ELR (cell line): ENCODE data around the gene IL4R.
"Not testable (repeated sequence)": the region's sequence is repeated elsewhere in the genome, so short reads cannot be mapped to it uniquely, and the experiment has no call there.

Source experiments
- DNase-seq: peaks from one replicate; pipeline ENCODE4 v3.0.0-alpha.2; 2015; ENCODE audit warnings: low read depth

IL4R gene

DNA sequence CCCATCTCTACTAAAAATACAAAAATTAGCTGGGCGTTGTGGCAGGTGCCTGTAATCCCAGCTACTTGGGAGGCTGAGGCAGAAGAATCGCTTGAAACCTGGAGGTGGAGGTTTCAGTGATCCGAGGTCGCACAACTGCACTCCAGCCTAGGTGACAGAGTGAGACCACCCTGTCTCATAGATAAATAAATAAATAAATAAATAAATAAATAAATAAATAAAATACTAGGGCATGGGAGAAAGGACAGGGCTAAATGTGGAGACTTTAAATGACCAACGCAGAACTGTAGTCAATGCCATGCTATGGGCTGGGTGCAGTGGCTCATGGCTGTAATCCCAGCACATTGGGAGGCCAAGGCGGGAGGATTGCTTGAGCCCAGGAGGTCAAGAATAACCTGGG lies 25.5 kb upstream of the IL4R start:
- not testable (repeated sequence) for DNase-seq

DNA sequence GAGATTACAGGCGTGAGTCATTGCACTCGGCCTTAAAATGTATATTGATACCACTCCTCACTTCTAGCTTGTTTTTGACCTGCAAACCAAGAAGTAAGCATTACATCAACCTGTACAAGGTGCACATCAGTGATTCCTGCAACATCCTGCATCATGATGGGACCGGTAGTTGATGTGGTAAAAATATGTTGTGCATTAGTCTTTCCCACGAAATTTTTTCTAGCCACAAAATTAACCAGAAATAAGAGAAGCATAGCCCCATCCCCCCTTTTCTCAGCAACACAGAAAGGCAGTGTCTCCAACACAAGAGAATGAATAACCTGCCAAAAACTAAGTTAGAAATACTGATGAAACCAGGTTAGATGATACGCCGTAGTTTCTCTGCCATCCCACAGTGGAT lies 24.1 kb upstream of the IL4R start:
- peak; percentile 8 for DNase-seq

DNA sequence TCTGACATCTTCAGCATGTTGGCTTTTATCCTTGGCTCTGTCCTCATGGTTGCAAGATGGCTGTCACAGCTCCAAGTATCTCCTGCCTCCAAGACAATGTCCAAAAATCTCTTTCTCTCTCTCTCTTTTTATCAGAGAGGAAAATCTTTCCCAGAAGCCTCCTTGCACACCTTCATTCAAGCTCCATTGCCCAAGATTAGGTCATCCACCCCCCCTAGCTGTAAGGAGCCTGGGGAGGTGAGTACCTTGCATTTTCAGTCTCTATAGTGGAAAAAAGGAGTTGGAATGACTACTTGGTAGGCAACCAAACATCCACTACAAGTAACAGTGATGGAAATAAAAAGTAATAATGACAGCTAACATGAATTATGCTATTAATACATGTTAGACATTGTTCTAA lies 23.2 kb upstream of the IL4R start:
- DNase-seq: no peak

DNA sequence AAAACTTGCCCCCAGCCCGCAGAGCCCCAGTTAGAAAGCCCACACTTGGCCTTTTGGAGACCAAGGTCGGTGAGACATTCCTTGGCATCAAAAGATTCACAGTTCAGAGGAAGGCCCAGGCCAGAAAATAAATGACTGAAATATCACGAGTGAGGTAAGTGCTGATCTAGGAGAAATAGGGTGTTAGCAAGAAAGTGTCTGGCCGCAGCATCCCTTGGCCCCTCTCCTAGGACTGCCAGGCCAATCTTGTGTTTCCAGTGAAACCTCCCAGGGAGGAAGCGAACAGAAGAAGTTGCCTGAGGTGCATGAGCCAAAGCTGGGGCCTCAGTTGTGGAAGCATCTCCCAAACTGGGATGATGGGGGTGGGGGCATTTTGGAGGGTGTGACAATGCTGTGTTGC lies 22.7 kb upstream of the IL4R start:
- DNase-seq: no peak

DNA sequence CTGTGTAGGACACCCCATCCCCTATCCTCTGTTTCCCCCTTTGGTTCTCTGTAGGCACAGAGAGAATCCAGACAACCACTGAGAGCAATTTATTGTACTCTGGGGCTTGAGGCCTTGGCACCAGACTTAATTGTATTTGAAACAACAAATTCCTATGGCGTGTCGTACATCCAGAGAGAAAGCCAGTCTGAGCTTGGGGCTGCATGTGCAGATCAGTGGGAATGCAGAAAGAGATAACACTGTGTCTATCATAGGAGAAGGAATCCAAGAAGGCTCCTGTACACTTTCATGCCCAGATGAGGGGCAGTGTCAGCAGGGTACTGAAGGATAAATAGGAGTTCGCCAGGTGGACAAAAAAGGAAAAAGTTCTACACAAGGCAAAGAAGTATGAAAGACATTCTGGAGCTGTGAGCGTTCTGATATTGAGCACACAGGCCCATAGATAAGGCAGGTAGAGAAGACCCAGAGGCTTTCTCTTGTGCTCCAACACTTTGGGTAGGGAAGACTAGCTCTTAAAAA lies 22.0 kb upstream of the IL4R start:
- DNase-seq: no peak

GRCh38 chr16:27293343-27293742 lies 20.4 kb upstream of the IL4R start:
- DNase-seq: no peak

DNA sequence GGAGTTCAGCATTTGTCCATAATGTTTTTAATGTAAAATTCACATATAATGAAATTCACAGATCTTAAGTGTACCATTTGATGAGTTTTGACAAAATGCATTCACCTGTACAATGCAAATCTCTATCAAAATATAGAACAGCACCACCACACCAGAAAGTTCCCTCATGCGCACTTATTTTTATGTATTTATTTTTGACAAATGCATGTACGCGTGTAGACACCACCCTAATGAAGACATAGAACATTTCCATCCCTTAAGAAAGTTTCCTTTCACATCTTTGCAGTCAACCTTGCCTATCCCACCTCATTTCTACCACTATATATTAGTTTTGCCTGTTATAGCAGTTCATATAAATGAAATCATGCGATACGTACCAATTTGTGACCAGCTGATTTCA lies 15.6 kb upstream of the IL4R start:
- DNase-seq: no peak

- DNase-seq: no peak
These were observed 12.4 kb upstream of the IL4R start for GRCh38 chr16:27301236-27301861.

GRCh38 chr16:27302126-27302525 lies 11.6 kb upstream of the IL4R start:
- DNase-seq: no peak

DNA sequence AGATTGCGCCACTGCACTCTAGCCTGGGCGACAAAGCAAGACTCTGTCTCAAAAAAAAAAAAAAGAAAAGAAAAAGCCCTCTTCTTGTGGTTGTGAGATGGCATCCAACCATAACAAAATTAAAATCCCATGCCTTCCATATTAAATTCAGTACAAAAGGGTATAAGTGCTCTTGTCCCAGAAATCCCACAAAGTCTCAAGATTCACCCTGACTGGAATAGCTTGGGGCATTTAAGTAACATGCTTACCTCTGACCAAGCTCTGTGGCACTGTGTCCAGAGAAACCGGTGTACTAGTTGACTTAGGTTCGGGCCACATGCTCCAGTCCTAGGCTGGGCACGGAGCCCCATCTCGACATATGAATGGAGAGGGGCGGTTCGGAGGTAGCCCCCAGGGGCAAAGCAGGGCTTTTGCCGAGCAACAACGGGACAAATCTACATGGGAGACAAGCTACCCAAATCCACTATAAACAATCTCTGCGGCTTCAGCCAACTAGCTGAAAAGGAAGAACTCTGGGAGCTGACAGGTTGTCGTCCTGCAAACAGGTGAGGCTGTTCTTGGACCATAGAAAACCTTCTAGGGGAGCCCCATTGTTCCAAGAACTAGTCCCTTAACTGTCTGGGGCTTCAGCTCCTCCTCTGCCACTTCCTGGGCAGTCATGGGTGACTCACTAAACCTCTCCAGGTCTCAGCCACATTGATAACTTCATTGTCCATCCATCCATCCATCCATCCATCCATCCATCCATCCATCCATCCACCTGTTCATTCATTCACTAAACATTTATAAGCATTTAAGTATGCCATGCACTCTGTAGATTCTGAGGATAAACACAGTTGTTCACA lies 10.3 kb upstream of the IL4R start:
- DNase-seq: peak; percentile 51

DNA sequence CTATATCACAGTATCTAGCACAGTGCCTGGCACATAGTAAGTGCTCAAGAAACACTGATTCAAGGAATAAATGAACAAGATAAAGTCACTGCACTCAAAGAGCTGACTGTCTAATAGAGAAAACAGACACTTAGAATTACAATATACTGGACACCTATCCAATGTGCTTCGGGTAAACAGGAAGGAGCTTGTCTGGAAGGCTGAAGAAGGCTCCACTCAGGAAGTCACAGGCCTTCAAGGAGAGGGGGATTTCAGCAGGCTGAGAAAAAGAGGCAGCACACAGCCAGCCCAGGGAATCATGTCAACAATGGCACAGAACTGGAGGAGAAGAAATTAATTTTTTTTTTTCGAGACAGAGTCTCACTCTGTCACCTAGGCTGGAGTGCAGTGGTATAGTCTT lies 9.7 kb upstream of the IL4R start:
- no peak for DNase-seq

- no peak for DNase-seq
These were observed 8.7 kb upstream of the IL4R start for GRCh38 chr16:27304881-27305745.

- no peak for DNase-seq
These were observed 7.8 kb upstream of the IL4R start for GRCh38 chr16:27305839-27306442.

GRCh38 chr16:27308792-27309191 lies 5.0 kb upstream of the IL4R start:
- no peak for DNase-seq

- DNase-seq: no peak
These were observed 3.0 kb upstream of the IL4R start for GRCh38 chr16:27310576-27311447.

DNA sequence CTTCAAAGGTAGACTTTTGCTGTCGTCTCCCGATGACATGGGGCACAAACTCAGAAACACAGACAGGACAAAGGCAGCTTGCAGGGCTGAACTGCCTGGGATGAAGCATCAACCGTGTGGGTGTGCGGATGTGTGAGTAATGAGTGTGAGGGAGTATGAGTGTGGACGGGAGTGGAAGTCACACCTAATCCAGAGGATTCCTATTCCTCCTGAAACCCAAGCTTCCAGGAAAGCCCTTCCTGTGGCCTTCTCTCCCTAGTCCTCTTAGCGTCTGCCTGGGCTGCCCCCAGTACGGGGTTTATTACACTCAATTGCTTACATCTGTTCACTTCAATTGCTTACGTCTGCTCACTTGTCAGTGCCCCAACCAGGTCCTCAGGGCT lies 2.3 kb upstream of the IL4R start:
- DNase-seq: peak; percentile 37

DNA sequence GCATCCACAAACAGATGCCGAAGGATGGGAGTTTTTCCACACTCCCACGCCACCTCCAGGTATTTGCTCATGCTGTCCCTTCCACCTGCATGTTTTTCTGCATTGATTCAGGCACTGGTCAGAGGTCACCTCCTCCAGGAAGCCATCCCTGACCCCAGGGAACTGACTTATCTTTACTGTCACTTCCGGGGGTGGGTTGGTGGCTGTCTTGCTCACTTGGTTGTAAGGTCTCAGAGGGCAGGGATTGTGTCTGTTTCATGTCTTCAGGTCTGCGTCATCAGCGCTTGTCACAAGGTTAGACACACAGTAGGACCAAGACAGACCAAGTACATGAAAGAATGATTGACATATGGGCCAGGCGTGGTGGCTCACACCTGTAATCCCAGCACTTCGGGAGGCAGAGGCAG lies 1.9 kb upstream of the IL4R start:
- DNase-seq: no peak

GRCh38 chr16:27312580-27313421 lies 973 bp upstream of the IL4R start:
- DNase-seq: no peak

DNA sequence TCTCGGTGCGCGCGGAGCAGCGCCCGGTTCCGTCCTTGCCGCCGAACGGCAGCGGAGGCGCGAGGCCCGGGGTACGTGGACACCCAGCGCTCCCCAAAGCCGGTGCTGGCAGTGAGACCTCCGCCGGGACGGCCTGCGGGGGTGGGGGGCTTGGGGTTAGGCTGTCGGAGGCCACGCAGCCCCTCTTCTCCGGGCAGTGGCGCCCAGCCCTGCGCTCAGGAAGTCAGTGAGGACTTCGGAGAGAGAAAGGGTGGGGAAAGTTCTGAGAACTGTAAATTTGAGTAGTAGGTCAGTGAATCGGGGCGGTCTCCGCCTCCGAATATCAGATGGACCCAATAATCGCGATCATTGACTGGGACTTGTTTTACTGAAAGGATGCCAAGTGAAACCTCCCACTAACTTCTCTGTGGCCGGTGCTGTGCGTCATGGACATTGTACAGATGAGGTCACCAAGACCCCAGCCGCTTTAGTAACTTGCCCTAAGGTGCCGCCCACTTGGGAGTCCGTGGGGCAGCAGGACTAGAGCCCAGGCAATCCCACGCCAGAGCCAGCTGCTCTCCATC lies 468 bp downstream of the IL4R start:
- peak; percentile 97 for DNase-seq

GRCh38 chr16:27314986-27315332 lies 1.2 kb downstream of the IL4R start:
- DNase-seq: no peak
